HTR-8/SVneo (cell line): ENCODE measurements around the gene MGAT5.

ENCODE experiments used
- DNase-seq: peaks from one replicate; pipeline ENCODE4 v3.0.0; 2011; ENCODE audit warnings: low spot score, mixed read lengths; ENCODE audit not compliant: insufficient read length
- FAIRE-seq: peaks from 2 replicates; lab custom pipeline; 2011; peaks lifted over from hg19 to GRCh38; lab: Jason Lieb, UNC

MGAT5 gene

DNA sequence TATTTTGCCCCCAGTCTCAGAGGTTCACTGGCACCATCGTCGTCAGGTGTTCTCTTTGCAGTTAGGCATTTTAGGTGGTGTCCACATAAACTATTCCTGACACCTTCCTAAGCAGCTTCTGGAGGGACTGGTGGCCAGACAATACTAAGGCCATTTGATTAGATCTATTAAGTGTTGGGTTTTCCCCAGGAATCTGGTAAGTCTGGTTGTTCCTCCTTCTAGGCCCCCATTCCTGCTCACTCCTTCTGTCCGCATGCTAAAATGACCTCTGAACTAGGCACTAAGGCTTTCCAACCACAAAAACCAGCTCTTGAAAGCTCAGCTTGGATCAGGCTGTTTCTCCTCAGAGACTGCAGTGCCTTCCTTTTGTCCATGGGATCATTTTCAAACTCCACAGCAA lies 100.7 kb downstream of the MGAT5 start:
- FAIRE-seq (no peak), DNase-seq (no peak)

DNA sequence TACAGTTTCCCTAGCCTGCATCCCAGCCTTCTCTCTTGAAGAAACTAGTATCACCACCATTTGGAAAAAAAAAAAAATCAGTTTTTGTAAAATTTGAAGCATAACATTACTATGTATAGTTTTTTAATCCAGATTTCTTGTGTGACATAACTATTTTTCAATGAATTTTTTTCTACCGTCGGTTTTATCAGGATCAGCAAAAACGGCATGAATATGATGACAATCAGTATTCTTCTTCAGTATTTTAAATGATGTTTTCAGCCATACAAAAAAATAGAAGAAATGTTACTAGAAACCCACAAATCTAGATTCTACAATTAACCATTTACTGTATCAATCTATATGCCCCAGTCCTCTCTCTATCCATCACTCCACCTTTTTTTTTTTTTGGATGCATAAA lies 103.9 kb downstream of the MGAT5 start:
- FAIRE-seq: no peak
- DNase-seq: no peak

DNA sequence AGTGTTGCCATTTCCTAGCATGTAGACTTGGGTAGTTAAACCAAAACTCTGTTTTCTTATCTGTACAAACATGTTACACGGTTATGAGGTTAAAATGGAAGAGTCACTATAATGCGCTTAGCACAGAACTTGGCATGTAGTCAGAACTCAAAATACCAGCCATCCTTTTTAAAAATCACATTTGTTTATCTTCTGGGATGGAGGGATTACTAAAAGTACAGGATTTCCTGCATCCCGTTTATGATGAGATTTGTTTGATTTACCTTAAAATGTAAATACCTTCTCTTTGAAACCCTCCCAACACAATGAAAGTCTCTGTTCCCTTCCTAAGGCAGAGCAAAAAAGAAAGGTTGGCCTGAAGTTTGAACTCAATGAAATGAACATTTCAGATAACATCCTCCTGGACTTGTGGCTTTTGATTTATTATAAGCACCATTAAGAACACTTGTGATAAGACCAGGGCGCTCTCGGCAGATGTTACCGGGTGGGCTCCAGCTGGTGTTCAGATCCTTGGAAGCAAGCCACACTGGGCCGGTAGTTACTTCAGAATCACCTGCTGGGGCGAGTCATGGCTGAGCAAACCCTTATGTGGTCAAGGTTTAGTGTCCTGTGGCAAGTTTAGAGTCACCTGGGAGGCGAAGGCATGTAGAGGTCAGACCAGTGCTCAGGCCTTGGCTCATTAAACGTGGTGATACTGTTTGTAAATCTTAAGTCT lies 105.7 kb downstream of the MGAT5 start:
- DNase-seq: no peak

DNA sequence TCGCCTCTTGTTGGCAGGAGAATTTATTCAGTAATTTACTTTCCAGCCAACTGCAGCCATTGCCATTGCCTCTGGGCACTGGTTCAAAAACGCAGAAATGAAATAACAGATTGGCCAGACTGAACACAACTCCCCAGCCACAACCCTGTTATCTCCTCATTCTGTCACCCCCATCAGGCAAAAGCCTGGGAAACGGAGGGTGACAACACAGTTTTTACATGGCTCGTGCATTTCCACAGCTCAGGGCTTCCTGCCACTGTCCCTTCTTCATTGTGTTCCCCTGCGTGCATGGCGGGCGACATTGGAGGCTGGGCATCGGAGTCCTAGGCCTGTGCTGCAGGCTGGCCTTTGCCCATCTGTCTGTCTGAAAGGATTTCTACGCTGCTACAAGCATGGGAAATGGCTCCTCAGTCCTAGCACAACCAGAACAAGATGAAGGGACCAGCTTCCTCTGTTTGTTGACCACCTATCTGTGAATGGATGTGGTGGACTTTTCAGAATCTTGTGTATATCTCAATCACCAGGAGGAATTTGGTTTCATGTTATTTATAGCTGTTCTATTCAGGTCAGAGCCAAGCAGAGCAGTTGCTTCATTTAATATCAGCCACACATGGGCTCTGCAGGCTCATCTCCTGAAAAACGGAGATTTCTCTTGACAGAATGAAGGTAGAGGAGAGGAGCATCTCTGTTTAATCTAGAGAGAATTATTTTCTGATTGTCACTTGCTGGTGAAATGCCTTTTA lies 107.0 kb downstream of the MGAT5 start:
- DNase-seq (no peak), FAIRE-seq (no peak)

More for the DNA sequence above, 105.7 kb downstream of the MGAT5 start:
- no peak for FAIRE-seq

DNA sequence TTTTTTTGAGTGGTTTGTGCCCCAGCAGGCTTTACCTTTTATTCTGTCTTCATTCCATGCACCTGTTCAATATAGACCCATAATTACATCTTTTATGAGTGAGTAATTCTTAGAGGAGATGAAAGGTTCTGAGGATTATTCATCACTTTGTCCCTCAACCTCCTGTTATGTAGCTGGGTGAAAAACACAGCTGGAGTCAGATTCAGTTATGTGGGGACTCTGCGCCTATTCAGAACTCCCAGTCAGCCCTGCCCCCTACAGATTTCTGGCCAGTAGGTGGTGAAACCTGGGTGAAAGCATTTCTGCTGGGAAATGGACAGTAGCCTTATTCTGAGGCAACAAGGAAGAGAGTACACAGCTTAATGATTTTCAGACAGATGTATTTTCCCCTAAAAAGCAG lies 107.8 kb downstream of the MGAT5 start:
- no peak for DNase-seq
- FAIRE-seq: no peak

DNA sequence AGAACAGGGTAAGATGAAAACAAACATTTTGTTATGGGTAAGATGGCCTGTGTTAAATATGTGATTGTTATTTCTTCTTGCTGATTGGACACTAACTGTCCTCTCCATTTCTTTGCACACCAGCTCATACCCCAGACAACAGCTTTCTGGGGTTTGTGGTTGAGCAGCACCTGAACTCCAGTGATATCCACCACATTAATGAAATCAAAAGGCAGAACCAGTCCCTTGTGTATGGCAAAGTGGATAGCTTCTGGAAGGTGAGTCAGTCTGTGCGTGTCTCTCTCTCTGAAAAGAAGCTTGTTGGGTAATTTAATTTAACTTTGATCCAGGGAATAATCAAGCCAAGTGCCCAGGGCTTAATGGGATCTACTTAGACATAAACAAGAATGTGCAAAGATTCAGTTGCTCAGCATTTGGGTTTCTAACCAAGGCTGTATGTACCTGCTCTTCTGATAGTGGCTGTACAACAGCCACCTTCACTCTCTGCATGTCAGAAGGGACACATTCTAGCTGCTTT lies 108.3 kb downstream of the MGAT5 start:
- FAIRE-seq: no peak
- DNase-seq: no peak

DNA sequence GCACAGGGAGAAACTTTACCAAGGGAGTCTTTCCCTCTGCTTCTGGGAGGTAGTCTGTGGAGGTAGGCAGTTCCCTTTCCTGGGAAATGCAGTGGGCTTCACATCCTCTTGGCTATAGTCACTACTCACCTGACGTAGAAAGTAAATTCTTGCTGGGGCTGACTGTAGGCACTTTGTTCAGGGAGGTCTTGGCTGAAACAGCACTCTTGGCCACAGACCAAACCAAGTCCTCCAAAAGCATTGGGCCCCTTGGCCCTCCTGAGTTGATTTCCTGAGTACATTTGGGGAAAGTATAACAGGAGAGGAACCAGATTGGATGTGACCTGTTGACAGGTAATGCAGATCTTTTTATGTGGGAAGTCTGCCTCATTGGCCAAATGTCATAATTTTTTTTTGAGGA lies 108.9 kb downstream of the MGAT5 start:
- no peak for FAIRE-seq
- DNase-seq: no peak

DNA sequence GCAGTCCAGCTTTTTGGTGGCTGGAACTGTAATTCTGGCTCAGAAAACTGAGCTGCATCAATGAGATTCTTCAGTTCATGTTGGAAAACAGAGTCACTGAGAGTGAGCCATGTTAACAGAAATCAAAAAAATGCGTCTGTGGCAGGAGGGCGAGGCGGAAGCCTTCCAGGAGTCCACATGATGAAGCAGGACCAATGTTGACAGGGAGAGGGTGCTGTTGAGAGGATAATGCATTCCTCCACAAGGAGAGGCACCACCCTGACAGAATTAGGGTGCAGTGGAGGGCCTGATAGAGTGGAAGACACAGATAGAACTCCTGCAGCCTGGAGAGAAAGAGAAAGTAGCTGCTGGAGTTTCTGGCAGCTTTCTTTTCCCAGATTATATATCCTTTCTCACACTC lies 111.5 kb downstream of the MGAT5 start:
- no peak for DNase-seq
- FAIRE-seq: no peak

DNA sequence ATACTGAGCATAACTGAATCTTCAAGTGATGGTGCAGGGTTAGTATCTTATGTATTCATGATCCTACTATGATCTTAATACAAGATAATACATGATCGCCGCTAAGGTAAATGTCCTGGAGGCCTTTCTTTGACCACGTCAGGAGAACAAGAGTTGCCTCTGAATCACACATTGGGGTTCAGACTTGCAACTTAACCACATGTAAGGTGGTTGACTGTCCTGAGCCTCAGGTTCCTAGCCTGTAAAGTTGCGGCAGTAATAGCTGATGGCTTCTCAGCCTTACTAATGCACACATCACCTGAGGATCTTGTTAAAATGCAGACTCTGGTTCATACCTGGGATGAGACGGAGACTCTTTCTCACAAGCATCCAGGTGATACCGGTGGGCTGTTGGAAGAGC lies 112.5 kb downstream of the MGAT5 start:
- DNase-seq (no peak), FAIRE-seq (no peak)

DNA sequence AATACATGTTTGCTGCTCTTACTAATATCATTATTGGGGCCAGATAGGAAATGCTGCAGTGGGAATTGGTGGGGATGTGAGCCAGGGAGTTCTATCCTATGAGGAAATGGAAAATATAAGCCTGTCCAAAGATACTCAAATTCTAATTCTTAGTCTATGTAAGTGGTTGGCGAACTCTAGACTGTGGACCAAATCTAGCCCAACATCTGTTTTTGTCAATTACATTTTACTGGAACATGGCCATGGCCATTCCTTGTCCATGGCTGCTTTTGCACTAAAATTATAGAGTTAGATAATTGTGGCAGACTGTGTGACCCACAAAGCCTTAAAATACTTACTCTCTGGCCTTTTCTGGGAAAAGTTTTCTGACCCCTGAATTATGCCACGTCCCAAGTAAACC lies 113.3 kb downstream of the MGAT5 start:
- FAIRE-seq (no peak), DNase-seq (no peak)

DNA sequence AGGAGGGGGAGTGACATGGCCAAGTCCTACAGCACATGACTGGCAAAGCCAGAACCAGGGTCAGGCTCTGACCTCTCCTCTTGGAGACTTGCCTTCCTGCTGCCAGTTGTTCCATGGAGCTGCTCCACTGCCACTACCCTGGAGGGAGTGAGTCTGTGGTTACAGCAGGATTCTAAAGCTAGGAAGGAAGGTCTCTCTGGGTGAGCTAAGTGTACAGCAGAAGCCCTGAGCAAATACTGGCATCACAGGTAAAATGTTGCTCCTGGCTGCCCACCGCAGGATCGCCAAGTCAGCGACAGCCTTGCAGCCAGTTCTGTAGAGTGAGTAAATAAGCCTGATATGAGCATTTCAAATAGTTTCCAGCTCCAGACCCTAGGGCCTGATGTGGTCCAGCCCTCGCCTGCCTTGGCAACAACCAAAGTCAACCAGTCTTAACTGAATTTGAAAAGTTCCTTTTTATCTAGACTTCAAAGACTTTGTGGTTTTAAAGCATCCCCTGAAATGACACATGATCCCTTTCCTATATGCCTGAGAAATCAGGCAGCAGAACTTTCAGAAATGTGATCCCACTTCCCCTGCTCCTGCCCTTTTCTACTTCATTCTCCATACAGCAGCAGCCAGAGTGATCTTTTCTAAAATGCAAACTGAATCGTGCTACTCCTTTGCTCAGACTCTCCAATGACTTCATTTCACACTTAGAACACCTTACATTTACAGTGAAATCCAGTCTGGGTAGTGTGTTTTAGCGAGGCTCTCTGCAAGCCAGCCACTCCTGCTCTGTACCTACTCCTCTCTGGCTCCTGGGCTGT lies 114.3 kb downstream of the MGAT5 start:
- FAIRE-seq: no peak
- DNase-seq: no peak

DNA sequence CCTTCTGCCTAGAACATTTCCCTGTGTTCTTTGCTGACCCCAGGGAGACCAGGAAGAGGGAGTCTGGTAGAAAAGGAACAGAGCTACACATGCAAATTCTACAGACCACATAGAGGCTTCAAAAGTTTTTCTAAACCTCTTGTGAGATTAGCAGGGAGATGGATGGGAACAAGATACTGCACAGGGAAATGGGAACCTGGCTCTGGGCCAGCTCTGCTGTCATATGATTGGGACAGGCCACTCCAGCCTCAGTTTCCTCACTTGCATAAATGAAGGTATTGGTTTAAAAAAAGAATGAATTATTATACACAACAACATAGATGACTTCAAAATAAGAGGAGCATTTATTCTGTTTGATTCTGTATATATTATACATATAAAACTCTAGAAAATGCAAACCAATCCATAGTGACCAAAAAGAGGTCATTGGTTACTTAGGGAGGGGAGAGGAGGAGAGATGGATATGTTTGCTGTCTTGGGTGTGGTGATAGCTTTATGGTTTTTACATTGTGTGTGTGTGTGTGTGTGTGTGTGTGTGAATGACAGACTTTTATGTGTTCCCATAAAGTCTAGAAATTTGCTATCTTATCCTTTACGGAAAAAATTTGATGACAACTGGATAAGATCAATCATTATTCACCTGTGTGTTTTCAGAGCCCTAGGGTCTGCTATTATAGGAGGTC lies 115.5 kb downstream of the MGAT5 start:
- DNase-seq (no peak), FAIRE-seq (no peak)

DNA sequence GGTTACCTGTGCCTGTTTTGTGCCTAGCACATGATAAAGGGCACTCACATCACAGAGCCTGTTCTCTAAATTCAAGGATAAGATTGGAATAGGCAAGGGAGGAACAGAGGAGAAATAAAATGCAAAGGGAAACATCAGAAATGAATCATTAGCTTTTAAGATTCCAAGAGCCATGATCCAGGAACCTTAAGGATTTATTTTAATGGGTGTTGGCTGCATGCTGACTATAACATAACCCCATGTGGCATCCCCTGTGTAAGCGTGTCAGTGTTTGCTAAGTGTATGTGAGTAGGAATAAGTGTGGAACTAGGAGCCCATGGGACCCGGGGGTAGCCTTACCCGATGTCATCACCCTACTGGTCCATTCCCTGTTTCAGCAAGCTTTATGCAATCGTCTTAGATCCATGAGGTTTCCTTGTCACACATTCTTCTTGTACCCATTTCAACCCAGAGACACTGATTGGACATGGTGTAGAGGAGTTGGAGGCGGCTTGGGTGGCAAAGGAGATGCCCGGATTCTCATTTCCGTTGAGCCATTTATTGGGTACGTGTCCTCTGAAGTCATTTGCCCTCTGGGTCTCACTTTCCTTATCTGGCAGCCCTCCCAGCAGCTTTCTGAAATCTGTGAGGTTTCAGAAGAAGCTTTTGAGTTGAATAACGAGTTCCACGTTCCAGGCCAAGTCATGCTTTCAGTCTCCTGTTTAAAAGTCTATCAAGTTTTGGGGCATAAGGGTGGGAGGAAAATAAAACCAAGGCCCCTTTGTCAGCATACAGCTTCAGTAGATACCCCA lies 117.0 kb downstream of the MGAT5 start:
- DNase-seq: no peak
- FAIRE-seq: no peak

DNA sequence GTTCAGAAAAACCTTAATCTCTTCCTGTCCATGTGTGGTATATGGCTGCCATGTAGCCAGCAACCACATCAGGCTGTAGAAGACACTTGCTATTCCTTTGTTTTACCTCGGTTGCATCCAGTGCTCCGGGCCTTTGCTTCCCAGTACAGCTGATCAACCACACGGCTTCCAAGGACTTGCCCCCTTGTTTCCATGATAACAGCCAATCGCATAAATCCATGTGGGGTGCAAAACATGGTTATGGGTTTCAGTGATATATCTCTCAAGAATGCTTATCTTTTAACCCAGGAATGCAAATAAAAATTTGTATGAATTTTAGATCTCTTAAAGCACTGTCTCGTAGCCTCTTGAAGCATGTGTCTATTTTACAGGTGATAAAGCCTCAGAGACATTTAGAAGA lies 118.3 kb downstream of the MGAT5 start:
- DNase-seq: no peak
- FAIRE-seq: no peak

DNA sequence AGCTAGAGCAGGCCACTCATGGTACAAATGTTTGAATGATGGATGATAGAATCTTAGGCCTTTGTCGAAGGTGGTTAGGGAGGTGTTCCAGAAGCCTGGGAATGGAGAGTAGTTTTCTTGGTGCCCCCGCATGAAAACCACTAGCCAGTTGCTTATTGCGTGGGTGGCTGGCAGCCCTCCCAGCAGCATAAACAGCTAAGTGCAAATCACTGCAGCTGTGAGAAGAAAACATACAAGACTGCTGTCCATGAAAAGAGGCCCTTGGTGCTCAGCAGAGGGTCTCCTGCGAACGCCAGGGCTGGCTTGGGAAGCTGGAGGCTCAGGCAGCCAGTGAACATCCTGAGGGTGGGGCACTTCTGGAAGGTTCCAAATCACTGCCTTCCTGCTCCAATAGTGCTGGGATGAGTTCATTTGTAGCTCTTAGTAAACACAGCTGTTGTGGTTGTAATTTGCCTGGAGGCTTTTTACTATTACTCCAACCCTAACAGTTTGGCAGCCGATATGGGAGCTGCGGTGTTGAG lies 118.8 kb downstream of the MGAT5 start:
- no peak for DNase-seq
- no peak for FAIRE-seq

DNA sequence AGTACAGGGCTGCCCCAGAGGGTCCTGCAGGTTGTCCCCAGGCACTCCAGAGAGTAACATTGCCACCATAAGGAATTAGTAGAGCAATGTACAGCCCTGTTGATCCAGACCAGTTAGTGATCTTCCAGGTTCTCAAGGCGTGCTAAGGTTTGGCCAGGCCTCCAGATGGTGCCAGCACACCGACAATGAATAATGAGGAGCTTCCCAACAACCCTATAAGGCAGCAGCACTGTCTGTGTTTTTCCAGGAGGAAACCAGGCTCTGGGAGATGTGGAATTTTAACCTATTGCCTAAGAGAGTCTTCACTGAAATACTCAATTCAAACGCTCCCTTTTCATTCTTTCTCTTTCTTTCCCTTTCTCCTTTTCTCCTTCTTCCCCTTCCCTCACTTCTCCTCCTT lies 122.1 kb downstream of the MGAT5 start:
- no peak for DNase-seq
- no peak for FAIRE-seq

DNA sequence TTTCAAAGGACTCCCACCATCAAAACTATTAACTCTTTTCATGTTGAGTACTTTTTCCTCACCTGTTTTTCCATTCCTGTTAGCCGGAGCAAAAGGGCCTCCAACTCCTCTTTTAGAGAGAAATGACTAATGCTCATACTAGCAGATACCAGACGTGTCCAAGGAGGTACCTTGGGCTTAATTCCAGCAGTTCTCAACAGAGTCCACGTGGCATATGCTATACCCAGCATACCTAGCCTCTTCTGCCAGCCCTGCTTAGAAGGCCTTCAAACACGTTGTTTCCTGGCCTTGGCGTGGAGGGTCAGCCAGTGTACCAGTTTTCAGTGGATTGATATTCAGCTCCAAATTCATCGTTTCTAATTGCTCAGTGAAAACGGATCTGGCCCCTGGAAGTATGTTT lies 123.9 kb downstream of the MGAT5 start:
- DNase-seq (no peak), FAIRE-seq (no peak)

DNA sequence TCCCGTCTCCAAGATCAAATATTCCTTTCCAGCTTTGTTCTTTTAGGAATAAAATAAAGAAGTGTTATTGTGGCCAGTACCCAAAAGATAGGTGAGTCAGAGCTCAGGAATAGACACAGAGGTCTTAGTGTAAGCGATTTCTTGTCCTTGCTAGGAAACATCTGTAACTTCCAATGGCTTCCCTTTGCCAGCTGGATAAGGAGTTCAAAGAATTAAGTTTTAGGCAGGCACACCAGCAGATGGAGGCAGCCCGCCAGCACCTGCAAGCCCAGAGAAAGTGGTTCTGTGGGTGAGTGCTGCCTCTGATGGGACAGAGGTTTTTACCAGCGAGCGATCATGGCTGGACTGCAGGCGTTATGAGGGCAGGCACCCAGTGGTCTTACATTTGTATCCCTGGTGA lies 125.4 kb downstream of the MGAT5 start:
- DNase-seq (no peak), FAIRE-seq (no peak)

DNA sequence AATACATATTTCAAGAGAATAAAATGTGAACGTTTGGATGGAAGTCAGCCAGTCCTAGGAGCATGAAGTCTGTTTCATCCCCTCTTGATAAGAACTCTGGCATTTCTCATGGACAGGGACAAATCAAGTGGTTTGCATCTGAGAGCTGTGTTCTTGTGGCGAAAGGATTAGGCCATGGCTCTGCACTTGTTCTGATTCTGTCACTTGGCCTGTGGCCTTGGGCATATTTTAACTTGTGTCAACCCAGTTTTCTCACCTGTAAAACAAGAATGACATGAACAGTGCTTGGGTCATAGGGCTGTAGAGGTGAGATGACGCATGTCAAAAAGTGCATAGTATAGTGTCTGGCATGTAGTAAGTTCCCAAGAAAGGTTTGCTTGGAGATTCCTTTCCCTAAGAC lies 125.8 kb downstream of the MGAT5 start:
- FAIRE-seq (no peak), DNase-seq (no peak)
